ENCODE data around the gene CHCHD1. TPM values are rescaled to one million over a fixed set of nuclear protein-coding genes. Genes with fewer than 3 reads are reported as not detected.
"Not testable (repeated sequence)": the region's sequence is repeated elsewhere in the genome, so short reads cannot be mapped to it uniquely, and the experiment has no call there.

Gene CHCHD1
- polyA plus RNA-seq, 1 donor = 30.5 TPM

- DNase-seq (ENCODE audit: low read depth) = no peak
Observed at GRCh38 chr10:73810735-73811465, 29.1 kb downstream of the CHCHD1 start.

- no peak for DNase-seq (ENCODE audit: low read depth)
Observed at GRCh38 chr10:73812657-73813056, 30.8 kb downstream of the CHCHD1 start.

- no peak for DNase-seq (ENCODE audit: low read depth)
Observed at GRCh38 chr10:73813333-73813732, 31.5 kb downstream of the CHCHD1 start.

GRCh38 chr10:73814276-73814895, 32.5 kb downstream of the CHCHD1 start:
- DNase-seq (ENCODE audit: low read depth) = no peak

GRCh38 chr10:73814896-73815718, 33.3 kb downstream of the CHCHD1 start:
- no peak for DNase-seq (ENCODE audit: low read depth)

GRCh38 chr10:73815719-73816030, 33.8 kb downstream of the CHCHD1 start:
- no peak for DNase-seq (ENCODE audit: low read depth)

GRCh38 chr10:73816917-73817729, 35.3 kb downstream of the CHCHD1 start:
- DNase-seq (ENCODE audit: low read depth) = no peak

GRCh38 chr10:73817826-73818225, 36.0 kb downstream of the CHCHD1 start:
- DNase-seq (ENCODE audit: low read depth) = no peak

- no peak for DNase-seq (ENCODE audit: low read depth)
Observed at GRCh38 chr10:73818402-73818801, 36.6 kb downstream of the CHCHD1 start.

GRCh38 chr10:73819081-73819480, 37.2 kb downstream of the CHCHD1 start:
- no peak for DNase-seq (ENCODE audit: low read depth)

GRCh38 chr10:73819513-73820093, 37.8 kb downstream of the CHCHD1 start:
- DNase-seq (ENCODE audit: low read depth) = no peak

GRCh38 chr10:73823391-73823790, 41.5 kb downstream of the CHCHD1 start:
- no peak for DNase-seq (ENCODE audit: low read depth)

- DNase-seq (ENCODE audit: low read depth) = no peak
Observed at GRCh38 chr10:73824146-73824725, 42.4 kb downstream of the CHCHD1 start.

- no peak for DNase-seq (ENCODE audit: low read depth)
Observed at GRCh38 chr10:73827346-73828089, 45.7 kb downstream of the CHCHD1 start.

GRCh38 chr10:73828161-73828560, 46.3 kb downstream of the CHCHD1 start:
- no peak for DNase-seq (ENCODE audit: low read depth)

- DNase-seq (ENCODE audit: low read depth) = not testable (repeated sequence)
Observed at GRCh38 chr10:73829090-73829489, 47.2 kb downstream of the CHCHD1 start.

All from forelimb muscle (tissue), 1 donor.